ENCODE measurements around the gene MED8. TPM values are rescaled to one million over a fixed set of nuclear protein-coding genes. Genes with fewer than 3 reads are reported as not detected.
A peak's percentile ranks its signal among the peaks of the same experiment; 100 is the strongest.

The MED8 gene
- total and polyA plus RNA-seq, 9 of the 15 experiments (the other 6 are each of a cell fraction or from before 2014, with no cell fraction given), result 23.0 to 120 (median 56.4) TPM

DNA sequence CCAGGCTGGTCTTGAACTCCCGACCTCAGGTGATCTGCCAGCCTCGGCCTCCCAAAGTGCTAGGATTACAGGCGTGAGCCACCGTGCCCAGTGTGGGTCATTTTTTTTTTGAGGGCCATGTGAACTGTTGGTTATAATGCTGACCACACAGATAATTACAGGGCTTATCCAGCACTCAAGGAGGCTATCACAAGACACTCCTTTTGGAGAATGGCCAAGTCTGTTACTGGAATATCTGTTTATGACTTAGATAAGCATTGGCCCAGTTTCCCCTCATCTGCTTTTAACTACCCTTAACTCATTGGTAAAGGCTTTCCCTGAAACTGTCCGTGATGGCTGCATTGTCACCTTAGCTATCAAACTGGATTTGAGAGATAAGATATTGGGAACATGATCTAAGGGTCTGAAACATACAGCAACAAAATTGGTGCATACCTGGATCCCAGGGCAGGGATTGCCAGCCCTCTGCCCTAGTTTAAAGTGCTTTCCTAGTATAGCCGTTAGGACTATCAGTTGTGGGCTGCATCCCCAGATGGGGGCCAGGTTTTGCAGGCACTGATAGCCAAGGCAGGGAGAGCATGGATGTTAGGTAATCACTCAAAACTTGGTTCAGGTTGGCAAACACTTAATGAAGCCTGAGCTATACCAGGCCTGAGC, 15.7 kb upstream of the MED8 start (continued):
- TF ChIP-seq, protein P1, sequence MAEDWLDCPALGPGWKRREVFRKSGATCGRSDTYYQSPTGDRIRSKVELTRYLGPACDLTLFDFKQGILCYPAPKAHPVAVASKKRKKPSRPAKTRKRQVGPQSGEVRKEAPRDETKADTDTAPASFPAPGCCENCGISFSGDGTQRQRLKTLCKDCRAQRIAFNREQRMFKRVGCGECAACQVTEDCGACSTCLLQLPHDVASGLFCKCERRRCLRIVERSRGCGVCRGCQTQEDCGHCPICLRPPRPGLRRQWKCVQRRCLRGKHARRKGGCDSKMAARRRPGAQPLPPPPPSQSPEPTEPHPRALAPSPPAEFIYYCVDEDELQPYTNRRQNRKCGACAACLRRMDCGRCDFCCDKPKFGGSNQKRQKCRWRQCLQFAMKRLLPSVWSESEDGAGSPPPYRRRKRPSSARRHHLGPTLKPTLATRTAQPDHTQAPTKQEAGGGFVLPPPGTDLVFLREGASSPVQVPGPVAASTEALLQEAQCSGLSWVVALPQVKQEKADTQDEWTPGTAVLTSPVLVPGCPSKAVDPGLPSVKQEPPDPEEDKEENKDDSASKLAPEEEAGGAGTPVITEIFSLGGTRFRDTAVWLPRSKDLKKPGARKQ (CRISPR knock-in tag; IDR thresholded peaks at IDR 0.05), result no peak
- TF ChIP-seq TBL1XR1 (IDR thresholded peaks at IDR 0.05; ENCODE audit: low read length in 2 of 2) (peak in 1 of 2 experiments; percentile 94; a peak in 2 of 4 replicates), CBFB (CRISPR knock-in tag; IDR thresholded peaks at IDR 0.05) (no peak), TAF9B (IDR thresholded peaks at IDR 0.05; ENCODE audit: partially characterized antibody) (no peak), HEY1 (CRISPR knock-in tag; IDR thresholded peaks at IDR 0.05; ENCODE audit: borderline replicate concordance) (peak; percentile 3; the same call in 1 of the 2 replicates), NRF1 (conservative IDR thresholded peaks at IDR 0.05 in 1 of 2, IDR thresholded peaks at IDR 0.05 in 1 of 2) (no peak; a peak in 1 of 4 replicates), ZEB2 (IDR thresholded peaks at IDR 0.05) (peak; percentile 65; the same call in 1 of the 2 replicates), SRSF9 (IDR thresholded peaks at IDR 0.05; ENCODE audit: borderline replicate concordance, low read depth, low read length) (no peak), PTTG1 (tag; IDR thresholded peaks at IDR 0.05; ENCODE audit: low read depth) (no peak), ZNF239 (CRISPR knock-in tag; IDR thresholded peaks at IDR 0.05) (no peak), ESRRA (IDR thresholded peaks at IDR 0.05; ENCODE audit: borderline replicate concordance, low read depth) (peak; percentile 87; the same call in 1 of the 2 replicates), HDAC6 (IDR thresholded peaks at IDR 0.05; ENCODE audit: low read depth, low read length) (no peak), ZNF212 (CRISPR knock-in tag; IDR thresholded peaks at IDR 0.05) (no peak), L3MBTL2 (IDR thresholded peaks at IDR 0.05) (peak; percentile 91)
- TF ChIP-seq, protein P2, sequence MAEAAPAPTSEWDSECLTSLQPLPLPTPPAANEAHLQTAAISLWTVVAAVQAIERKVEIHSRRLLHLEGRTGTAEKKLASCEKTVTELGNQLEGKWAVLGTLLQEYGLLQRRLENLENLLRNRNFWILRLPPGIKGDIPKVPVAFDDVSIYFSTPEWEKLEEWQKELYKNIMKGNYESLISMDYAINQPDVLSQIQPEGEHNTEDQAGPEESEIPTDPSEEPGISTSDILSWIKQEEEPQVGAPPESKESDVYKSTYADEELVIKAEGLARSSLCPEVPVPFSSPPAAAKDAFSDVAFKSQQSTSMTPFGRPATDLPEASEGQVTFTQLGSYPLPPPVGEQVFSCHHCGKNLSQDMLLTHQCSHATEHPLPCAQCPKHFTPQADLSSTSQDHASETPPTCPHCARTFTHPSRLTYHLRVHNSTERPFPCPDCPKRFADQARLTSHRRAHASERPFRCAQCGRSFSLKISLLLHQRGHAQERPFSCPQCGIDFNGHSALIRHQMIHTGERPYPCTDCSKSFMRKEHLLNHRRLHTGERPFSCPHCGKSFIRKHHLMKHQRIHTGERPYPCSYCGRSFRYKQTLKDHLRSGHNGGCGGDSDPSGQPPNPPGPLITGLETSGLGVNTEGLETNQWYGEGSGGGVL (CRISPR knock-in tag; IDR thresholded peaks at IDR 0.05), result no peak
- TF ChIP-seq, protein P3, sequence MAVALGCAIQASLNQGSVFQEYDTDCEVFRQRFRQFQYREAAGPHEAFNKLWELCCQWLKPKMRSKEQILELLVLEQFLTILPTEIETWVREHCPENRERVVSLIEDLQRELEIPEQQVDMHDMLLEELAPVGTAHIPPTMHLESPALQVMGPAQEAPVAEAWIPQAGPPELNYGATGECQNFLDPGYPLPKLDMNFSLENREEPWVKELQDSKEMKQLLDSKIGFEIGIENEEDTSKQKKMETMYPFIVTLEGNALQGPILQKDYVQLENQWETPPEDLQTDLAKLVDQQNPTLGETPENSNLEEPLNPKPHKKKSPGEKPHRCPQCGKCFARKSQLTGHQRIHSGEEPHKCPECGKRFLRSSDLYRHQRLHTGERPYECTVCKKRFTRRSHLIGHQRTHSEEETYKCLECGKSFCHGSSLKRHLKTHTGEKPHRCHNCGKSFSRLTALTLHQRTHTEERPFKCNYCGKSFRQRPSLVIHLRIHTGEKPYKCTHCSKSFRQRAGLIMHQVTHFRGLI (CRISPR knock-in tag; IDR thresholded peaks at IDR 0.05), result no peak
- TF ChIP-seq, protein P4, sequence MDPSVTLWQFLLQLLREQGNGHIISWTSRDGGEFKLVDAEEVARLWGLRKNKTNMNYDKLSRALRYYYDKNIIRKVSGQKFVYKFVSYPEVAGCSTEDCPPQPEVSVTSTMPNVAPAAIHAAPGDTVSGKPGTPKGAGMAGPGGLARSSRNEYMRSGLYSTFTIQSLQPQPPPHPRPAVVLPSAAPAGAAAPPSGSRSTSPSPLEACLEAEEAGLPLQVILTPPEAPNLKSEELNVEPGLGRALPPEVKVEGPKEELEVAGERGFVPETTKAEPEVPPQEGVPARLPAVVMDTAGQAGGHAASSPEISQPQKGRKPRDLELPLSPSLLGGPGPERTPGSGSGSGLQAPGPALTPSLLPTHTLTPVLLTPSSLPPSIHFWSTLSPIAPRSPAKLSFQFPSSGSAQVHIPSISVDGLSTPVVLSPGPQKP (CRISPR knock-in tag; IDR thresholded peaks at IDR 0.05), result no peak
- TF ChIP-seq, protein P5, sequence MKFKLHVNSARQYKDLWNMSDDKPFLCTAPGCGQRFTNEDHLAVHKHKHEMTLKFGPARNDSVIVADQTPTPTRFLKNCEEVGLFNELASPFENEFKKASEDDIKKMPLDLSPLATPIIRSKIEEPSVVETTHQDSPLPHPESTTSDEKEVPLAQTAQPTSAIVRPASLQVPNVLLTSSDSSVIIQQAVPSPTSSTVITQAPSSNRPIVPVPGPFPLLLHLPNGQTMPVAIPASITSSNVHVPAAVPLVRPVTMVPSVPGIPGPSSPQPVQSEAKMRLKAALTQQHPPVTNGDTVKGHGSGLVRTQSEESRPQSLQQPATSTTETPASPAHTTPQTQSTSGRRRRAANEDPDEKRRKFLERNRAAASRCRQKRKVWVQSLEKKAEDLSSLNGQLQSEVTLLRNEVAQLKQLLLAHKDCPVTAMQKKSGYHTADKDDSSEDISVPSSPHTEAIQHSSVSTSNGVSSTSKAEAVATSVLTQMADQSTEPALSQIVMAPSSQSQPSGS (CRISPR knock-in tag; IDR thresholded peaks at IDR 0.05), result no peak
- TF ChIP-seq, protein P6, sequence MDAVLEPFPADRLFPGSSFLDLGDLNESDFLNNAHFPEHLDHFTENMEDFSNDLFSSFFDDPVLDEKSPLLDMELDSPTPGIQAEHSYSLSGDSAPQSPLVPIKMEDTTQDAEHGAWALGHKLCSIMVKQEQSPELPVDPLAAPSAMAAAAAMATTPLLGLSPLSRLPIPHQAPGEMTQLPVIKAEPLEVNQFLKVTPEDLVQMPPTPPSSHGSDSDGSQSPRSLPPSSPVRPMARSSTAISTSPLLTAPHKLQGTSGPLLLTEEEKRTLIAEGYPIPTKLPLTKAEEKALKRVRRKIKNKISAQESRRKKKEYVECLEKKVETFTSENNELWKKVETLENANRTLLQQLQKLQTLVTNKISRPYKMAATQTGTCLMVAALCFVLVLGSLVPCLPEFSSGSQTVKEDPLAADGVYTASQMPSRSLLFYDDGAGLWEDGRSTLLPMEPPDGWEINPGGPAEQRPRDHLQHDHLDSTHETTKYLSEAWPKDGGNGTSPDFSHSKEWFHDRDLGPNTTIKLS (IDR thresholded peaks at IDR 0.05; ENCODE audit: borderline replicate concordance, low read depth), result 0 out of 2 replicates have a peak, but pooled peaks have one; percentile 32
